Activated T-cell treated with anti-CD3 and anti-CD28 coated beads, Interleukin-2, amount 50 U/mL, for 1 hour (primary cell): ENCODE data around the gene VPS16.

Source experiments
- DNase-seq: peaks from one replicate; pipeline ENCODE4 v3.0.0-alpha.2; 2020

The VPS16 gene

GRCh38 chr20:2903686-2904085 is 63.1 kb downstream of the VPS16 start:
- DNase-seq, result no peak

- DNase-seq, result no peak
Measured at GRCh38 chr20:2907519-2907918, 67.0 kb downstream of the VPS16 start.

GRCh38 chr20:2909953-2910352 is 69.4 kb downstream of the VPS16 start:
- no peak for DNase-seq

GRCh38 chr20:2911200-2911599 is 70.7 kb downstream of the VPS16 start:
- no peak for DNase-seq

GRCh38 chr20:2914160-2914559 is 73.6 kb downstream of the VPS16 start:
- DNase-seq, result no peak
